ENCODE measurements around the gene EFNA2.

The EFNA2 gene

GRCh38 chr19:1275260-1275975 lies 10.3 kb upstream of the EFNA2 start, which contains the start of gene FAM174C:
Gene FAM174C, plus strand, starts transcription at chr19:1275530. Its CDS starts 20 bp downstream, at chr19:1275550.
- no peak for TF ChIP-seq CTCF (IDR thresholded peaks at IDR 0.05; ENCODE audit: low read depth, low read length, missing control alignments)
- DNase-seq (ENCODE audit: low read depth): peak; percentile 95
- peak within 1 kb of the TSS; percentile 75 for H3K4me3 ChIP-seq (ENCODE audit: low read depth, low read length)

GRCh38 chr19:1275976-1276627 lies 9.6 kb upstream of the EFNA2 start:
- no peak for TF ChIP-seq CTCF (IDR thresholded peaks at IDR 0.05; ENCODE audit: low read depth, low read length, missing control alignments)
- peak overlapping the region; percentile 75 for H3K4me3 ChIP-seq (ENCODE audit: low read depth, low read length)
- DNase-seq (ENCODE audit: low read depth): no peak

- no peak for TF ChIP-seq CTCF (IDR thresholded peaks at IDR 0.05; ENCODE audit: low read depth, low read length, missing control alignments)
- no peak for DNase-seq (ENCODE audit: low read depth)
- peak overlapping the region; percentile 75 for H3K4me3 ChIP-seq (ENCODE audit: low read depth, low read length)
Observed at GRCh38 chr19:1276628-1277022, 9.0 kb upstream of the EFNA2 start.

- no peak for DNase-seq (ENCODE audit: low read depth)
- peak overlapping the region; percentile 75; the same call in 1 of the 2 replicates for H3K4me3 ChIP-seq (ENCODE audit: low read depth, low read length)
- TF ChIP-seq CTCF (IDR thresholded peaks at IDR 0.05; ENCODE audit: low read depth, low read length, missing control alignments): no peak
Observed at GRCh38 chr19:1277061-1277460, 8.6 kb upstream of the EFNA2 start.

- no peak for TF ChIP-seq CTCF (IDR thresholded peaks at IDR 0.05; ENCODE audit: low read depth, low read length, missing control alignments)
Observed at GRCh38 chr19:1278074-1278473, 7.6 kb upstream of the EFNA2 start.

GRCh38 chr19:1278713-1279660 lies 6.7 kb upstream of the EFNA2 start:
- H3K4me3 ChIP-seq (ENCODE audit: low read depth, low read length): no peak overlapping the region
- no peak for TF ChIP-seq CTCF (IDR thresholded peaks at IDR 0.05; ENCODE audit: low read depth, low read length, missing control alignments)
- DNase-seq (ENCODE audit: low read depth): no peak

More at GRCh38 chr19:1278074-1278473, 7.6 kb upstream of the EFNA2 start:
- no peak overlapping the region for H3K4me3 ChIP-seq (ENCODE audit: low read depth, low read length)
- DNase-seq (ENCODE audit: low read depth): no peak
